Left lobe of liver (tissue), 2 donors: Measurements from ENCODE around the gene DCN. TPM values are rescaled to one million over a fixed set of nuclear protein-coding genes. Genes with fewer than 3 reads are reported as not detected.

Experiments
- ATAC-seq: fragments of 200-7000 bp; cut with Tn5 transposase; one replicate; pipeline ENCODE4 v1.9.1; 2020; ENCODE audit warnings: mild to moderate bottlenecking, moderate library complexity
- DNase-seq: peaks from one replicate; pipeline ENCODE4 v3.0.0-alpha.2; 2020; ENCODE audit warnings: low spot score
- total RNA-seq: library from RNA; stranded (reverse); gene quantifications from one replicate; pipeline ENCODE4 v1.2.1, GENCODE V29; 2021
- donor health status: DM: no; HTN: no; CAD: no; lungs with moderate emphysema.
- donor health status: DM: no; HTN: yes; CAD: no.

Gene DCN
- total RNA-seq, 1 donor from 2014 or later, result 108 TPM

DNA sequence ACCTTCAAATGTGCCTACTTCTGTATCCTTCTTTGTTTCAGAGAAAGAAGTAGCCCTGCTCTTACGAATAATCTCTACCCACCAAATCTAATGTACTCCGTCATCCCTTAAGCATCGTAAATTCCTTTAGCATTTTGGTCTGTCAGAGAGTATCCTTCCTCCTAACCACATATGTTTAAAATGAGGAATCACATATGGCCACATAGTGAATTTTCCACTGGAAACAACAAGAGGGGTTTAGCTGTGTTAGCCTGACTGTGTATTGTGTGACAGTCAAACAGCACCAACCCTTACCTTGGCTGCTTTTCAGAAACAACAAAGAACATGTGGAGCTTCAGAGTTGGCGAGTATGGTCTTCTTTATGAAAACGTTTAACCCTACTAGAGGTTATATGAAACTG is 76.8 kb downstream of the DCN start:
- ATAC-seq (no peak), DNase-seq (no peak)

DNA sequence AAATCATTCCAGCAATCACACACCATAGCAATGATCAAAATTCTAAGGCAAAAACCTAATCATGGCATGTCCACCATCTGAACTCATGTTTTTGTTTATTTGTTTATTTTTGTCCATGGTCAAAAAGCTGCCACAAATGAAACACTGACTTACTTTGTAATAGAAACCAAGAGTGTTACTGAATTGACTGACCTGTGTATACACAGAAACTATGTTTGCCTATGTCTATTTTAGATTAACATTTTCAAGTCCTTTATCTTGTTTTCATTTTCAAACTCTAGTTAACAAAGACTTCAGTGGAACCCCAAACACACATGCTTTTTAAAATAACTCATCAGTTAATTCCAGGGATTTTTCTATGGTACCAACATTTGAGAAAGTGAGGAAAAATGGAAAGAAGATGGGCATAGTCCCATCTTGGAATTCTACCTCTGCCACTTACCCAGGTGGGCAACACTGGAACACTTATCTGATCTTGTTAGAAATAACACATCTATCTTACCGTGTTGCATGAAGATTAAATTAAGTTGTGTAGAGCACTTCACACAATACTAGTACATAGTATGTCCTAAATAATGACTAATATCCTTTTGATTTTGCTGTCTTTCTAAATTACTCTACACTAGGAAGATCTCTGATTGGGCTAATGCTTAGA is 77.7 kb downstream of the DCN start:
- DNase-seq (no peak), ATAC-seq (no peak)

DNA sequence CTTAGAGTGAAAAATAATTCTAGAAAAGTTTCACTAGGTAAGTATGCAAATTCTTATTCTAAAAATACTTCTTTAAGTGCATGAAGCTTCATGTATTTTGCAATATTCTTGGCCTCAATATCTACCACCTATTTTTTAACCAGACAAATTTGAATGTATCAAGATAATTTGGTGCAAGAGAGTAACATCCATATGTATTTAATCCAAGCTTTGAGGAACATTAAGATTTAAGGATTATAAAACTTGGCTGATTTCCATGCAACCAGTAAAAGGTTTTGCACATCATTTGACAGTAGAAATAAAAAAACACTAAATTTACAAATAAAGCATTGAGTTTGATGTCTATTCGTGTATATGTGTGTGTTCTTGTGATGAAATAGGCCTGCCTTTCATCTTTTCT is 79.0 kb downstream of the DCN start:
- no peak for ATAC-seq
- no peak for DNase-seq

GRCh38 chr12:91103101-91103500 is 79.5 kb downstream of the DCN start:
- DNase-seq (no peak), ATAC-seq (no peak)

DNA sequence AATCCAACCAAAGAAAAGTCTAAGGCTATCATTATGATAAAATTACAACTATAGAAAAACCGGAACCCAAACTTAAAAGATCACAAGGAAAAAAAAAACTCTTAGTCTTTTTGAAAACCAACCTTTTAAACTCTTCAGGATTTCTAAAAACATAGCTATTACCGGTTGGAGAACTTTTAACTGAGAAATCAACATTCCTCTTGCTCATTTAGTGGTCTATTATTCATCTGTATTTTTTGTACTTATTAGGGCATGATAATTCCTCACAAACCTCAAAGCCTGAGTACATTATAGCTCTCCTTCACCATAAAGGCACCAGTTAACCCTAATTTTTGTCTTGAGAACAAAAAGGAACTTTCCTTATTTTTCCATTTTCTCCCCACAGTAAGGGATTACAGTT is 81.7 kb downstream of the DCN start:
- DNase-seq (no peak), ATAC-seq (no peak)

DNA sequence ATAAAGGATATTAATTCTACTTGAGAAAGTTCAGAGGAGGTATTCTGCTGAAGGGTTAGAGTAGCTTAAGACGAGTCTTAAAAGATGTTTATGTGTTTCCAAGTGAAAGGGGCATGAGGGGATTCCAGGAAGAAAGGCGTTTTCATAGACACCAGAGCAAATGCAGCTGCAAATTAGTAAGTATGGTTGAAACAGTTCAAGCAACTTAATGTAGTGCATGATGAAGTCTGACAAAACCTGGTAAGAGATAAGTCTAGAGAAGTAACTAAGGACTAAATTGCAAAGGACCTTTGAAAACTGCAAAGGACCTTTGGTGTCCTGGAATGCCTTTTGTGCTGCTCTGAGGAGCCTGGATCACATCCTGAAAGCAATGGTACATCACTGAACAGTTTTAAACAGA is 82.8 kb downstream of the DCN start:
- DNase-seq (no peak), ATAC-seq (no peak)

DNA sequence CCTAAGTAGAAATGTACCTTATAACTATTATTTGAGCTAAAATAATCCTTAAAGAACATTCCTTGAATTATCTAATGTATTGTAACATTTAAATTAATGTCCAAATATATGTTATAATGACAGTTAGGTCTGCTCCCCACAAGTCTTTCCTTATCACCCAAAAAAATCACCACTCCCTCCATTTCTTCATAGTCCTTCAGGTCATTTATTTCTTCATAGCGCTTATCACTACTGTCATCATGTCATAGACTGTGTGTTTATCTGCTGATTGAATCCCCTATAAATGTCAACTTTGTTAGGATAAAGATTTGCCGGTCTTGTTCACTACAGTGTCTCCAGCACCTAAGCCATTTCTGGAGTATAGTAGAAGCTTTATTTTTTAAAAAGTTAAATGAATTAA is 83.3 kb downstream of the DCN start:
- ATAC-seq (no peak), DNase-seq (no peak)

DNA sequence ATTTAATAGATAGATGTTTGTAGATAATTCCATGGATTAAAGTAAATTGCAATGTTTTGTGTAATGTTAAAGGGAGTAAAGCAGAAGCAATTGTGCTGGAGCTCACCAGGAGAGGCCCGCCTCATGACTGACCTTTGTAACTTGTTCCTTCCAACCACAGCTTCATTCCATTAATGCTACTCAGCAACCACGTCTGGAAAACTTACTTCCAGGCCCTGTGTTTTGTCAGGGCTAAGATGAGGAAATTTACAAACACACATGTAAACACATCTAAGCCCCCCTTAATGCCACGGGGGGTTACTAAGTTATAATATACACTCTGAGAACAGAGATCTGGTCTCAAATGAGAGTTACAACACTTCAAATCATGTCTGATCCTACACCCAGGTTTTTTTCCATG is 83.7 kb downstream of the DCN start:
- DNase-seq (no peak), ATAC-seq (no peak)

- ATAC-seq (no peak), DNase-seq (no peak)
Measured at GRCh38 chr12:91098461-91098860, 84.2 kb downstream of the DCN start.

- DNase-seq (no peak), ATAC-seq (no peak)
Measured at GRCh38 chr12:91094957-91095356, 87.7 kb downstream of the DCN start.

- no peak for ATAC-seq
- DNase-seq, result no peak
Measured at GRCh38 chr12:91094032-91094662, 88.5 kb downstream of the DCN start.

DNA sequence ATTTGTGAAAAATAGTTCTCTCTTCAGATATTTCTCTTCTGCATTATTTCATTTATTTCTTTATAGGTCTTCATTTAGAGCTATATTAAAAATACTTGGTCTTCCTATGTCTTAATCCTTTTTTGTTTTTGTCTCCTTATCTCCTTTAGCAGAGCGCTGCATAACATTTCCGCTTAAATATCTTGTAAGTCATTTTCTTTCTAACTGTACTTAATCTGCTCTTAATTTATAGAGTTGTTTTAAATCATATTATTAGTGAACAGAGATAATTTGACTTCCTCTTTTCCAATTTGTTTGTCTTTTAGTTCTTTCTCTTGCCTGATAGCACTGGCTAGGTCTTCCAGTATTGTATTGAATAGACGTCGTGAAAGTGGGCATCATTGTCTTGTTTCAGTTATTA is 89.3 kb downstream of the DCN start:
- ATAC-seq (no peak), DNase-seq (no peak)

- DNase-seq, result no peak
- ATAC-seq, result no peak
Measured at GRCh38 chr12:91091916-91092715, 90.5 kb downstream of the DCN start.

Other genes with a start within 250 kb of the DCN start
- not detected for gene CCER1, start 227.6 kb downstream of the DCN start, total RNA-seq
- not detected for gene EPYC, start 177.8 kb downstream of the DCN start, total RNA-seq
- not detected for gene KERA, start 124.8 kb downstream of the DCN start, total RNA-seq
- gene LUM, start 71.3 kb downstream of the DCN start, total RNA-seq, result 4.9 TPM